H1 (cell line): ENCODE data around the gene GNAI1. TPM values are rescaled to one million over a fixed set of nuclear protein-coding genes. Genes with fewer than 3 reads are reported as not detected.

Experiments
- CTCF ChIA-PET: fragments of 300-600 bp; sonication (Branson Sonifier 250); formaldehyde crosslinking; loops from one replicate; lab custom pipeline; 2021; ENCODE audit not compliant: partially characterized antibody; lab: Charles Lee
- POLR2A ChIA-PET: fragments of 300-600 bp; sonication (Branson Sonifier 250); formaldehyde crosslinking; loops from one replicate; lab custom pipeline; 2021; ENCODE audit warnings: inconsistent platforms; ENCODE audit not compliant: partially characterized antibody; lab: Charles Lee
- DNase-seq, 2 experiments: peaks; one replicate each; pipeline versions ENCODE4 v3.0.0 to v3.0.0-alpha.2; 2010 to 2022; ENCODE audit warnings: low spot score in 2 of 2, low read depth in 1 of 2, mixed read lengths in 1 of 2
- FAIRE-seq: peaks from 2 replicates; lab custom pipeline; 2011; peaks lifted over from hg19 to GRCh38; lab: Jason Lieb, UNC
- H2AFZ ChIP-seq: 2 replicates; pipeline ENCODE4 v1.8.1; 2012; ENCODE audit warnings: low read length, inconsistent platforms
- H2AK5ac ChIP-seq: 2 replicates; pipeline ENCODE4 v1.6.1; 2013; ENCODE audit warnings: low read depth, low read length
- H2BK120ac ChIP-seq: replicated peaks from 2 replicates; pipeline ENCODE3; 2013; ENCODE audit warnings: low read depth, low read length, inconsistent platforms
- H2BK12ac ChIP-seq: 2 replicates; pipeline ENCODE4 v1.6.1; 2013; ENCODE audit warnings: low read depth, low read length
- H2BK15ac ChIP-seq: 2 replicates; pipeline ENCODE4 v1.6.1; 2013; ENCODE audit warnings: low read length
- H2BK20ac ChIP-seq: 2 replicates; pipeline ENCODE4 v1.6.1; 2013; ENCODE audit warnings: low read length
- H2BK5ac ChIP-seq: 2 replicates; pipeline ENCODE4 v1.6.1; 2013; ENCODE audit warnings: low read depth, low read length
- H3K14ac ChIP-seq: 2 replicates; pipeline ENCODE4 v1.6.1; 2013; ENCODE audit warnings: inconsistent platforms; ENCODE audit not compliant: insufficient read length
- H3K18ac ChIP-seq: 2 replicates; pipeline ENCODE4 v1.6.1; 2013; ENCODE audit warnings: low read length; ENCODE audit errors: extremely low read depth
- H3K23ac ChIP-seq: 2 replicates; pipeline ENCODE4 v1.6.1; 2013; ENCODE audit warnings: inconsistent platforms; ENCODE audit not compliant: insufficient read length
- H3K23me2 ChIP-seq: 2 replicates; pipeline ENCODE4 v1.6.1; 2013; ENCODE audit warnings: low read depth, low read length
- H3K27ac ChIP-seq: 2 replicates; pipeline ENCODE4 v1.6.1; 2011; ENCODE audit warnings: low read depth, low read length, inconsistent platforms
- H3K27me3 ChIP-seq, 4 experiments: replicated peaks in 1 of 4; 1 replicate in 1 of 4; 2 replicates in 3 of 4; pipeline versions ENCODE4 v1.6.1 to v1.8.1; 2011 to 2013; ENCODE audit warnings: low read length in 3 of 4, mild to moderate bottlenecking in 3 of 4, inconsistent platforms in 2 of 4, mixed read lengths in 2 of 4, moderate library complexity in 1 of 4; ENCODE audit not compliant: control insufficient read depth in 3 of 4, insufficient read depth in 3 of 4; ENCODE audit errors: extremely low read depth in 1 of 4
- H3K36me3 ChIP-seq, 4 experiments: 2 replicates each; pipeline versions ENCODE4 v1.6.1 to v1.8.1; 2011 to 2013; ENCODE audit warnings: mild to moderate bottlenecking in 4 of 4, low read length in 3 of 4, moderate library complexity in 2 of 4, control low read depth in 1 of 4, inconsistent platforms in 1 of 4; ENCODE audit not compliant: insufficient read depth in 4 of 4, control insufficient read depth in 2 of 4
- H3K4ac ChIP-seq: replicated peaks from 2 replicates; pipeline ENCODE3; 2013; ENCODE audit warnings: low read length, low read depth, mixed read lengths, inconsistent platforms; ENCODE audit not compliant: insufficient read length
- H3K4me1 ChIP-seq, 4 experiments: replicated peaks in 1 of 4; 1 replicate in 1 of 4; 2 replicates in 3 of 4; pipeline versions ENCODE4 v1.6.1 to v1.8.1; 2011 to 2013; ENCODE audit warnings: low read length in 3 of 4, inconsistent platforms in 2 of 4, mixed read lengths in 1 of 4; ENCODE audit not compliant: insufficient read depth in 4 of 4, control insufficient read depth in 3 of 4
- H3K4me2 ChIP-seq, 2 experiments: 2 replicates each; pipeline versions ENCODE4 v1.6.1 to v1.8.1; 2011 to 2013; ENCODE audit warnings: low read depth in 2 of 2, low read length in 2 of 2, control low read depth in 1 of 2, inconsistent platforms in 1 of 2, mild to moderate bottlenecking in 1 of 2; ENCODE audit not compliant: insufficient read depth in 1 of 2
- H3K4me3 ChIP-seq, 4 experiments: fragments of 200-600, 300-600 bp in 1 of 4; sonication (generic), shearing (Covaris generic), sonication (Bioruptor Twin) in 1 of 4; 2 replicates each; pipeline versions ENCODE4 v1.5.1 to v1.8.1; 2011 to 2016; ENCODE audit warnings: low read length in 4 of 4, low read depth in 3 of 4, control low read depth in 2 of 4, inconsistent platforms in 2 of 4, mild to moderate bottlenecking in 2 of 4, mixed read lengths in 1 of 4, moderate library complexity in 1 of 4; ENCODE audit not compliant: insufficient read depth in 2 of 4; ENCODE audit errors: extremely low read depth in 1 of 4
- H3K56ac ChIP-seq: replicated peaks from 2 replicates; pipeline ENCODE3; 2013; ENCODE audit warnings: low read depth, mild to moderate bottlenecking, mixed read lengths, low read length, inconsistent platforms; ENCODE audit not compliant: insufficient read length
- H3K79me1 ChIP-seq: 2 replicates; pipeline ENCODE4 v1.6.1; 2013; ENCODE audit warnings: low read depth, low read length, control low read depth
- H3K79me2 ChIP-seq, 2 experiments: 2 replicates each; pipeline versions ENCODE4 v1.6.1 to v1.8.1; 2012 to 2013; ENCODE audit warnings: low read length in 2 of 2, mild to moderate bottlenecking in 2 of 2, inconsistent platforms in 1 of 2; ENCODE audit not compliant: insufficient read depth in 2 of 2, control insufficient read depth in 1 of 2
- H3K9ac ChIP-seq, 4 experiments: replicated peaks in 1 of 4; 1 replicate in 1 of 4; 2 replicates in 3 of 4; pipeline versions ENCODE4 v1.6.1 to v1.8.1; 2011 to 2013; ENCODE audit warnings: low read depth in 3 of 4, low read length in 3 of 4, control low read depth in 2 of 4, mild to moderate bottlenecking in 2 of 4, moderate library complexity in 2 of 4, inconsistent platforms in 1 of 4; ENCODE audit errors: extremely low read depth in 1 of 4
- H3K9me3 ChIP-seq, 2 experiments: 2 replicates each; pipeline versions ENCODE4 v1.6.1 to v1.8.1; 2012 to 2013; ENCODE audit warnings: mild to moderate bottlenecking in 2 of 2, moderate library complexity in 2 of 2, control low read depth in 1 of 2, inconsistent platforms in 1 of 2, low read depth in 1 of 2, low read length in 1 of 2, mixed read lengths in 1 of 2; ENCODE audit not compliant: insufficient read depth in 2 of 2
- H4K20me1 ChIP-seq, 2 experiments: replicated peaks in 1 of 2; 2 replicates each; pipeline versions ENCODE3 to v1.8.1; 2011 to 2013; ENCODE audit warnings: inconsistent platforms in 2 of 2, low read length in 2 of 2, mild to moderate bottlenecking in 1 of 2; ENCODE audit not compliant: insufficient read depth in 2 of 2, control insufficient read depth in 1 of 2
- H4K5ac ChIP-seq: 2 replicates; pipeline ENCODE4 v1.6.1; 2013; ENCODE audit warnings: low read length, low read depth, mixed read lengths, inconsistent platforms; ENCODE audit not compliant: insufficient read length
- H4K8ac ChIP-seq: 2 replicates; pipeline ENCODE4 v1.8.0; 2013; ENCODE audit warnings: mild to moderate bottlenecking, moderate library complexity, low read length, inconsistent platforms; ENCODE audit not compliant: insufficient read depth; ENCODE audit errors: extremely low read depth
- H4K91ac ChIP-seq: replicated peaks from 2 replicates; pipeline ENCODE3; 2013; ENCODE audit warnings: low read length, mixed read lengths, inconsistent platforms; ENCODE audit not compliant: insufficient read length
- EGR1 ChIP-seq: IDR thresholded peaks from 2 replicates; pipeline ENCODE4 v1.6.1; 2011; ENCODE audit warnings: low read depth, low read length, borderline replicate concordance
- MAFK ChIP-seq: IDR thresholded peaks from 2 replicates; pipeline ENCODE4 v1.6.1; 2012; ENCODE audit warnings: low read depth, mild to moderate bottlenecking, improper control_type of control experiment, low read length
- POU5F1 ChIP-seq: IDR thresholded peaks from 2 replicates; pipeline ENCODE4 v1.6.1; 2011; ENCODE audit warnings: low read depth, mild to moderate bottlenecking, low read length, moderate library complexity
- RAD21 ChIP-seq, 2 experiments: IDR thresholded peaks in 1 of 2; conservative IDR thresholded peaks in 1 of 2; 2 replicates each; pipeline ENCODE4 v1.6.1; 2011; ENCODE audit warnings: low read depth in 2 of 2, low read length in 2 of 2, improper control_type of control experiment in 1 of 2, inconsistent platforms in 1 of 2, mild to moderate bottlenecking in 1 of 2, moderate library complexity in 1 of 2
- RXRA ChIP-seq: IDR thresholded peaks from 2 replicates; pipeline ENCODE4 v1.6.1; 2011; ENCODE audit warnings: low read depth, mild to moderate bottlenecking, low read length, moderate library complexity; ENCODE audit not compliant: insufficient read depth
- SP1 ChIP-seq: IDR thresholded peaks from 2 replicates; pipeline ENCODE4 v1.6.1; 2011; ENCODE audit warnings: low read depth, low read length
- SP4 ChIP-seq: IDR thresholded peaks from 2 replicates; pipeline ENCODE4 v1.6.1; 2012; ENCODE audit warnings: low read length, inconsistent platforms
- SUZ12 ChIP-seq: fragments of 200-600 bp; sonication (generic); IDR thresholded peaks from 2 replicates; pipeline ENCODE4 v1.6.1; 2012; ENCODE audit warnings: mild to moderate bottlenecking, inconsistent platforms, low read length, moderate library complexity, mixed read lengths
- TAF1 ChIP-seq: IDR thresholded peaks from 2 replicates; pipeline ENCODE4 v1.6.1; 2011; ENCODE audit warnings: mild to moderate bottlenecking, low read depth, low read length
- TBP ChIP-seq: IDR thresholded peaks from 2 replicates; pipeline ENCODE4 v1.6.1; 2011; ENCODE audit warnings: low read depth, low read length, improper control_type of control experiment
- YY1 ChIP-seq: IDR thresholded peaks from 2 replicates; pipeline ENCODE4 v1.6.1; 2011; ENCODE audit warnings: low read depth, mild to moderate bottlenecking, low read length
- polyA plus RNA-seq, 7 experiments: library from polyadenylated mRNA; depleted of rRNA in 3 of 7; stranded (reverse) in 5 of 7; unstranded in 2 of 7; fragments of >200 nt in 5 of 7; fragments of 200-250 nt in 2 of 7; gene quantifications; 1 replicate in 5 of 7; 2 replicates in 1 of 7; 4 replicates in 1 of 7; pipeline versions ENCODE4 v1.2.1 to v1.2.3, GENCODE V29; 2011 to 2013; ENCODE audit warnings: missing spikeins in 2 of 7, mixed read lengths in 2 of 7
- total RNA-seq: library from RNA; stranded (reverse); fragmentation: NEBNext Ultra II Directional; extraction: Animal tissue kit (Norgen Biotek cat#: 25700); gene quantifications from 2 replicates; pipeline ENCODE4 v1.2.1, GENCODE V29; 2021

The GNAI1 gene
- total and polyA plus RNA-seq, 2 of the 8 experiments (the other 6 are each of a cell fraction or from before 2014, with no cell fraction given) = 8.0 to 29.5 TPM

DNA sequence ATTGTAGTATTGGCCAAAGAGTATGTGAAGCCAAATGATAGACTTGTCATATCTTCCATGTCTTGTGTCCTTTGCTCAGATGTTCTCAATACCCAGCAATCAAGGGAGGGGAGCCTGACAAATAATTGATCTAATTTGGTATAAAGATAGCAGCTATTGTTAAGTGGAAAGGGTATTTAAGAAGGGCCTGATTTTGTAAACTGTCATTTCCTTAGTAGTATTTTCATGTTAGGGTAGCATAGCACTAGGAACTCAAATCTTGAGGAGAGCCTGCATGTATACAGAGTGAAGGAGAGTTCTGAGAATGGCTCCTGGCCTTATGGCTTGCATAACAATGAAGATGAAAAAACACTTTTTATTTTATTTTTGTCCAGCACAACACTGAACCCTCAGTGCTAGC is 53.1 kb downstream of the GNAI1 start:
- Histone ChIP-seq H3K18ac (no peak overlapping the region), H4K20me1 (no peaks in the 10 kb centered on the region), H2BK5ac (no peak overlapping the region), H3K23ac (no peak overlapping the region), H3K79me2 (peaks cover 0 to 49% of the 10 kb centered on the region in 2 experiments; a peak in 2 of 4 replicates), H3K4me2 (no peak overlapping the region), H3K36me3 (no peaks in the 10 kb centered on the region; a peak in 1 of 8 replicates), H2BK20ac (no peak overlapping the region), H2AK5ac (no peak overlapping the region), H3K79me1 (no peaks in the 10 kb centered on the region), H3K14ac (no peak overlapping the region), H3K56ac (no peak overlapping the region), H4K5ac (no peak overlapping the region), H3K9me3 (no peaks in the 10 kb centered on the region), H3K27me3 (no peaks in the 10 kb centered on the region), H2BK120ac (no peak overlapping the region), H4K91ac (no peak overlapping the region), H3K4me1 (peaks cover 0 to 26% (median 22%) of the 10 kb centered on the region in 4 experiments), H2AFZ (no peak overlapping the region), H3K27ac (no peak overlapping the region), H2BK15ac (no peak overlapping the region), H3K4me3 (no peak overlapping the region), H4K8ac (no peak overlapping the region), H3K23me2 (peaks cover under 1% of the 10 kb centered on the region; the same call in 1 of the 2 replicates), H3K4ac (no peak overlapping the region), H3K9ac (no peak overlapping the region), H2BK12ac (no peak overlapping the region)
- ChIA-PET CTCF (interaction anchor here (0.8 to 0.9 kb wide), 3 partner anchors 8 to 54 kb away, joined by 3 to 6 read pairs (median 6); partner anchors contain the start of gene GNAI1), POLR2A (interaction anchor here (0.6 kb wide), 1 partner anchor 684 kb away, joined by 5 read pairs; no protein-coding TSS in a partner anchor)
- no peak for TF ChIP-seq YY1
- no peak for TF ChIP-seq POU5F1
- TF ChIP-seq MAFK = no peak
- no peak for TF ChIP-seq TAF1
- no peak for TF ChIP-seq SP1
- no peak for TF ChIP-seq RAD21 (IDR thresholded peaks at IDR 0.05 in 1 of 2, conservative IDR thresholded peaks at IDR 0.05 in 1 of 2; ENCODE audit: low read depth in 2 of 2, low read length in 2 of 2)
- no peak for TF ChIP-seq TBP
- no peak for TF ChIP-seq RXRA
- TF ChIP-seq EGR1 = no peak
- TF ChIP-seq SP4 = no peak
- TF ChIP-seq SUZ12 = no peak
- FAIRE-seq (no peak), DNase-seq (no peak)
